NCI-H2227 (cell line): ENCODE data around the gene RAD50.
A peak's percentile ranks its signal among the peaks of the same experiment; 100 is the strongest.
"Not testable (repeated sequence)": the region's sequence is repeated elsewhere in the genome, so short reads cannot be mapped to it uniquely, and the experiment has no call there.

Experiments
- DNase-seq: peaks from one replicate; lab custom pipeline; 2025; ENCODE audit not compliant: unreplicated experiment; lab: John Stamatoyannopoulos, UW

Gene RAD50

DNA sequence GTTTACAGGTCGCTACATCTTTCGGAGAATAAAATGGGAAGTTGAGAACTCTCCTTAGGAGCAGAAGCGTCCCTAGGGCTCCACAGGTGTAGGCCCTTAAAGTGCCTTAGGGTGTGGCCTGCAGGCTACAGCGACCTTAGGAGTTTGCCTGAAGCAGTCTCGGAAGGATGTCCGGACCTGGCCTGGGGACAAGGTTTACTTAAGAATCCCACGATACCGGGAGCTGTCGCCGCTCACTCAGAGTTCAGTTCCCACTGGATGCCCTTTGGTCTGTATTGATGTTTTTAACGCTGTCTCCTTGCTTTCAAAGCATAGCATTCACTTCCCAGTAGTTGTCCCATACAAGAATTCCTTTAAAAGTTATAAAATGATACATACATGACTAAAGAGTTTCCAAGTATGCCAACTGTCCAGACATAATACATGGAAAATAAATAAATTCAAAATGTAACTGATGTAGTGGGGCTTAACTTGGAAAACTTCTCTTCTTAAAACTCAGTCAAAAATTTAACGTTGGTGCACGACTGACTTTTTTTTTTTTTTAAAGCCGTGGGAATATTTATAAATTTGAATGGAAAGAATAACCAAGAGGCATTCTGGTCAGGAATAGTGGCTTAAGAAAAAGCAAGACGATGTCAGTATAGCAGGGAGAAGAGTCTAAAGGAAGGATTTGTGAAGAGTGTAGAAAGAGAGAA lies 848 bp downstream of the RAD50 start:
- DNase-seq: peak; percentile 33

DNA sequence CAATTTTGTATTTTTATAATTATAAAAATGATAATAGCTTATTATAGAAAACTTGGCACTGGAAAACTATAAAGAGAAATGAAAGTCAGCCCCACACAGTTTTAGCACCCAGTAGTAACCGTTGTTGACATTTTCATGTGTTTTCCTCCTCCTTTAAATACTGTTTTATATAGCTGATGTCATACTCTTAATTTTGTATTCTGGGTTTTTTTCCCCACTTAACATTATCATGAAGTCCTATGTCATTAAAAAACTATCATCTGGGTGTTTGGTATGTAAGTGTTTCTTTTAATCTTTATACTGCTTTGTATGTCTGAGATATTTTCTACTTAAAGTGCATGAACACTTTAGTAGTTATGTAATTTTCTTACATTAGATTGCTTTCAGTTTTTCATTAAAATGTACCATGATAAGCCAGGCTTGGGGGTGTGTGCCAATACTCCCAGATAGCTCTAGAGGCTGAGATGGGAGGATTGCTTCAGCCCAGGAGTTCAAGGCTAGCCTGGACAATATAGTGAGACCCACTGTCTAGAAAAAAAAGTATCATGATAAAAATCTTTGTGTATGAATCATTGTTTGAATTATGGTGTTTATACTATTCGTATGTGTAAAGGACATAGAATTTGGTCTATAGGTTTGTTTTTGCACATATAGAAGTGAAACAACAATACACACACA lies 2.7 kb downstream of the RAD50 start:
- DNase-seq: no peak

DNA sequence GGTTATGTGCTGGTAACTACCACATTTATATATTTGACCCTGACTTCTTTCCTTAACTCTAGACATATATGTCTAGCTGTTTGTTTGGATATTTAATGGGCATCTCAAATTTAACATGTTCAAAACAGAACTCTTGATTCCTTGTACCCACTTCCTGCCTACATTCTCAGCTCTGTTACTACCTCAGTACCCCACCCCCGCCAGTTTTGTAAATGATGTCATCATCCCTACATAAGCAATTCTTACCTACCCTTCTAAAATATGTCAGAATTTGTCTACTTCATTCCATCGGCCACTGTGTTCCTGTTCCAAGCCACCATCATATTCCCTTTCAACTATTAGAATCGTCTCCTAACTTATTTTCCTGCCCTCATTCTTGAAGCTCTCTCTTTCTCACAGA lies 4.8 kb downstream of the RAD50 start:
- DNase-seq: no peak

DNA sequence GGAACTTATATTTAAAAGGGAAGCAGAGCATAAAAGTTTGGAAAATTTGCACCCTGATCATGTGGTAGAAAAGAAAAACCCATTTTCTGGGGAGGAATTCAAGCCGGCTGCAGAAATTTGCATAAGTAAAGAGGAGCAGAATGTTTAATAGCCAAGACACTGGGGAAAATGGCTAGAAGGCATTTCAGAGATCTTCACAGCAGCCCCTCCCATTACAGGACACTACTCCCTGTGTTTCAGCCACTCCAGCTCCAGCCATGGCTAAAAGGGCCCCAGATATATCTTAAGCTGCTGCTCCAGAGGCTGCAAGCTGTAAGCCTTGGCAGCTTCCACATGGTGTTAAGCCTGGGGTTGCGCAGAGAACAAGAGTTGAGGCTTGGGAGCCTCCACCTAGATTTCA lies 7.8 kb downstream of the RAD50 start:
- DNase-seq: not testable (repeated sequence)

DNA sequence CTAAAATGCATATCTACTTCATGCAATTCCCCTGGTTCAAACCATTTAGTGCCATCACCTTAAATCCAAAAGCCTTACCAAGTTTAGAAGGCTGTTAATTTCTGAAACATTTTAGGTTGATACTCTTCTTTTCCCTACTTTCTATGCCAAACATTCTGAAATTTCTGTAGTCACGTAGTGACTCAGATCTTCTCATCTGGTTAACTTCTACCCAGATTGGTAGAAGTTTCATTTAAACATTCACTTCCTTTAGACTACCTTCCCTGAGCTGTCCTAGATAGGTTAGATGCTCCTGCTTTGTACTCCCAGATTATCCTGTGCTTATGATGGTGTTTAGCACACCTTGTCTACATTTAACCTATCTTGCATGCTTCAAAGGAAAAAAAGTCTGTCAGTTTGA lies 9.9 kb downstream of the RAD50 start:
- no peak for DNase-seq

DNA sequence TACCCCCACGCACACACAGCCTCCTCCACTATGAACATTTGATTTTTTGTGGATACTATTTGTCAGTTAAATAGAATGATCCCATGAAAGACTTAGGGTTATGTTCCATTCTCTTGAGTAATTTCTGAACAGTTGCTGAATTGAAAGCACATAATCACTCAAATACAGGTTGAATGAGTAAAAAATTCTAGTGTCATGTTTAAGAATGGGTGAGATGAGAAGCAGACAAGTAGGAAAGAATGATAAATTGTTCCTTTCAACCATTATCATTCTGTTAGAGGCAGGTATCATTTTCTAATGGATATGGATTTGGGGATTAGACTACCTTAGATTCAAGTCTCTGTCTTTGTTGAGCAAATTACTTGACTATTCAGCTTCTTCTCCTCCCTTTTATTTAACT lies 19.3 kb downstream of the RAD50 start:
- DNase-seq: no peak

DNA sequence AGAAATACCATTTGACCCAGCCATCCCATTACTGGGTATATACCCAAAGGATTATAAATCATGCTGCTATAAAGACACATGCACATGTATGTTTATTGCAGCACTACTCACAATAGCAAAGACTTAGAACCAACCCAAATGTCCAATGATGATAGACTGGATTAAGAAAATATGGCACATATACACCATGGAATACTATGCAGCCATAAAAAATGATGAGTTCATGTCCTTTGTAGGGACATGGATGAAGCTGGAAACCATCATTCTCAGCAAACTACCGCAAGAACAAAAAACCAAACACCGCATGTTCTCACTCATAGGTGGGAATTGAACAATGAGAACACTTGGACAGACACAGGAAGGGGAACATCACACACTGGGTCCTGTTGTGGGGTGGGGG lies 27.8 kb downstream of the RAD50 start:
- not testable (repeated sequence) for DNase-seq

DNA sequence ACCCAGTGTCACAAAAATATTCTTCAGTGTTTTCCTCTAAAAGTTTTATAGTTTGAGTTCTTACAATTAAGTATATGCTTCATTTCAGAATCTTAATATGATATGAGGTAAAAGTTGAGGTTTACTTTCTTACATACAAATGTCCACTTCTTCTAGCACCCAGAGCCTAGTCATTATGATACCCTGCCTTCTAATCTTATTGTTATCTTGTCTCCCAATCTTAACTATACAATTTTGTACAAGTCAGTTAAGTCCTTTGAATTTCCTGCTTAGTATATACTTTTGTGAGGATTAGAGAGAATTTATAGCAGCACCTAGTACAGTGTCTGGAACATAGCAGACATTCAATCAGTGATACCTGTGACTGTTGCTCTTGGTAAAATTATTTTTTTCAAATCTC lies 29.3 kb downstream of the RAD50 start:
- DNase-seq: no peak

DNA sequence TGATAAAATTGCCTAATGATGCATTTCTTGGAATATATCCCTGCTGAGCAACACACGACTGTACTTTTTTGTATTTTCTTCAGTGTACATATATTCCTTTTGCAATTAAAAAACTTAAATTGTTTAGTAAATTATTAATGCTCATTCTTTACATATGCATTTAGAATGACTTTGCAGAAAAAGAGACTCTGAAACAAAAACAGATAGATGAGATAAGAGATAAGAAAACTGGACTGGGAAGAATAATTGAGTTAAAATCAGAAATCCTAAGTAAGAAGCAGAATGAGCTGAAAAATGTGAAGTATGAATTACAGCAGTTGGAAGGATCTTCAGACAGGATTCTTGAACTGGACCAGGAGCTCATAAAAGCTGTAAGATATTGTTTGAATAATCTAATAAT lies 32.7 kb downstream of the RAD50 start:
- no peak for DNase-seq

DNA sequence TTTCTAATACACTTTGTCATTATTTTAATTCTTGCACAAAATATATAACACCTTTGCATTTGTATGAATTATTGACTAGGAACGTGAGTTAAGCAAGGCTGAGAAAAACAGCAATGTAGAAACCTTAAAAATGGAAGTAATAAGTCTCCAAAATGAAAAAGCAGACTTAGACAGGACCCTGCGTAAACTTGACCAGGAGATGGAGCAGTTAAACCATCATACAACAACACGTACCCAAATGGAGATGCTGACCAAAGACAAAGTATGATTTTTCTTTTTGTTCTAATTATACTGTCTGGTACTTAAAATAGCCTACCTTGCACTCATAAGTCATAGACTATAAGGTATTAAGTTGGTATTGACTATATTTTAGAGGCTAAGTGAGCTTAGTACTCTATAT lies 34.4 kb downstream of the RAD50 start:
- no peak for DNase-seq

DNA sequence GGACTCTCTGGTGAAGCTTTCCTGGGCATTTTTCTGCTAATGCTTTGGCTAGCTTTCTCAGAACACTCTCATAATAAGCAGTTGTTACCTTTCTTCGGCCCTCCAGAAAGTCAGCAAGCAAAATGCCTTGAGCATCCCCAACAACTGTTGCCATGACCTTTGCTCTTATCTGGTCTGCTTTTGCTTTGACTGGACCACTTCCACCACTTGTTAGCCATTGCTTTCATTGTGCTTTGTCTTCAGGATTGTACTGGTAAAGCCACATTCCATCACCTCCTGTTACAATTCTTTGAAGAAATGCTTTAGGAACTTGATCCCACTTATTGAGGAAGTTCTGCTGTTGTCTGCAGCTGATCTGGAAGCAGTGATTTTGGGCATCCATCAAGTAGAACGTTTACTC lies 35.7 kb downstream of the RAD50 start:
- DNase-seq: no peak

DNA sequence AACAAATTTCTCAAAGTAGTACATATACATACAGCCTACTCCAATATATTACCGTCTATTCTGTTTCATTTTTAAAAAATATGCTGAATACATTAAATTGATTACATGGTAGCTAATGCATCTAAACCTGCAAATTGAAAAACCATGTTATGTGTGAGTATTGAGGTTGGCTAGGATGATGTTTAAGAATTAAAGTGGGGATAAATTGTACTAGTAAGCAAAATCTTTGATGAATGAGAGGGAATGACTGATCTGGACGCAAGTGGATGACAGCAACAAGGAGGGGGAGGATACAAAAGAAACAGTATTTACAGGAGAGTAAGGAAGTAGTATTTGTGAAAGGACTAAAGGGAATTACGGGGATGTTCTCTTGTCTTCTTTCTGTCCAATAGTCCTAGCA lies 37.4 kb downstream of the RAD50 start:
- no peak for DNase-seq

DNA sequence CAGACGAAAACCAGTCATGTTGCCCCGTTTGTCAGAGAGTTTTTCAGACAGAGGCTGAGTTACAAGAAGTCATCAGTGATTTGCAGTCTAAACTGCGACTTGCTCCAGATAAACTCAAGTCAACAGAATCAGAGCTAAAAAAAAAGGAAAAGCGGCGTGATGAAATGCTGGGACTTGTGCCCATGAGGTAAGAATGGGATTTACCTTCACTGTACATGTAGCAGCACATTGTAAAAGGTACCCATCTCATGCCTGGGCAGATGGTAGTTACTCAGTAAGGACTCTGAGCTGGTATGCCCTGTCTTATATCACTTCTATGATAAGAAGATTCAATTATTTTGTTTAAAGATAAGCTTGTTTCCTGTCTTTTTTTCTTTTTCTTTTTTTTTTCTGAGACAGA lies 38.8 kb downstream of the RAD50 start:
- DNase-seq: no peak

DNA sequence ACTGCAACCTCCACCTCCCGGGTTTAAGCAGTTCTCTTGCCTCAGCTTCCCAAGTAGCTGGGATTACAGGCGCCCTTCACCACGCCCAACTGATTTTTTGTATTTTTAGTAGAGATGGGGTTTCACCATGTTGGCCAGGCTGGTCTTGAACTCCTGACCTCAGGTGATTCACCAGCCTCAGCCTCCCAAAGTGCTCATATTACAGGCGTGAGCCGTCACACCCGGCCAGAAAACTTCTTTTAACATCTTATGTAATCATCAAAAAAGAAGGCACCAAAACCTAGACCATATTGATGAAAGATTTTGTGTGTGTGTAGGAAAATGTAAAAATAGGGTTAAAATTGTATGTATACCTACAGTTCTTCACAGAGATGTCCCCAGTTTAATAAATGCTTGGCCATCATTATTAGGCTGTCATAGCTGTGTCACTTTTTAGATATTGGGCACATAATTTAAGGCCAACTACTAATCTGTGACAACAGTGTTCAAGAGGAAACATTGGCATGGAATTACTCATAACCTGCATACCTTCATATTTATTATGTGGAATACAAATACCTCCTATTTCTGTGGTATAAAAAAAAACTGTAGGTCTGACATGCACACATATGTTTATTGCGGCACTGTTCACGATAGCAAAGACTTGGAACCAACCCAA lies 44.4 kb downstream of the RAD50 start:
- DNase-seq: no peak

DNA sequence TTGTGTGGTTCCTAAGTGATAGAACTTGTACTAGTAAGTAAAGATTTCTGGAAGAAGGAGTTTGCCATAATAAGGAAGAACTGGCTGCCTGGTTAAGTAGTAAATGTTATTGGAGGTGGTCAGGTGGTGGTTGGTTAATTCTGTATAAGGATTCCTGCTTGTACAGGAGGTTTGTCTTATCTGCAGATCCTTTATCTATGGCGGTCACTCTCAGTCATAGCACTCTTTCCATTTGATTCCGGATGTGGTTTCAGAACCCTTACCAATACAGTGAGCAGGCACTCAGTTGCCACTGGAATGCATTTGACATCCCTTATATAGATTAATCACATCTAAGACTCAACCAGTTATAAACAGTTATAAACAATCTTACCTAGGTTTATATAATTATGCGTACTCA lies 50.3 kb downstream of the RAD50 start:
- DNase-seq: no peak

DNA sequence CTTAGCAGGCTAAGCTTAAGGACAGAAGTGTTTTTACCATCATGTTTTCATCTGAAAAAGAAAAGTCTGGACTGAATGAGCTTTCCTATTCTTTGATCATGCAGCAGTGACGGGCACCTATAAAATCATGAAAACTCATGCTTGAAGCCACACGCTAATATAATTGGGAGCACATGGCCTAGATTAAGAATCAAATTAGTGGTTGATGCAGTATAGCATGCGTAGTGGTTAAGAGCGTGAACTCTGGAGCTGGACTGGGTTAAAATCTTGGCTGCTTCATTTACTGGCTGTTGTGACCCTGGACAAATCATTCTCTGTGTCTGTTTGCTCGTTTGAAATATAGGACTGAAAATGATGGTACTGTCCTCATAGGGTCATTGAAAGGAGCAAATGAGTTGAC lies 51.3 kb downstream of the RAD50 start:
- no peak for DNase-seq

DNA sequence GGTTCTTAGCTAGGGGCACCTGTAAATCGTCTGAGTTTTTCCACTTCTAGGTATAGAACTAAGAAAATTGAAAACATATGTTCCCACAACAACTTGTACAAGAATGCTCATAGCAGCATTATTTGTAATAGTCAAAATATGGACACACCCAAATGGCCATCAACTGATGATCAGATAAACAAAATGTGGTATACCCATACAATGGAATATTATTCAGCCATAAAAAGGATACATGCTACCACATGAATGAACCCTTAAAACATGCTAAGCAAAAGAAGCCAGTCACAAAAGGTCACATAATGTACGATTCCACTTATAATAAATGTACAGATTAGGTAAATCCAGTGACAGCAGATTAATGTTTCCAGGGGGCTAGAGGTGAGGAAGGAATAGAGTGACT lies 55.2 kb downstream of the RAD50 start:
- DNase-seq: no peak

DNA sequence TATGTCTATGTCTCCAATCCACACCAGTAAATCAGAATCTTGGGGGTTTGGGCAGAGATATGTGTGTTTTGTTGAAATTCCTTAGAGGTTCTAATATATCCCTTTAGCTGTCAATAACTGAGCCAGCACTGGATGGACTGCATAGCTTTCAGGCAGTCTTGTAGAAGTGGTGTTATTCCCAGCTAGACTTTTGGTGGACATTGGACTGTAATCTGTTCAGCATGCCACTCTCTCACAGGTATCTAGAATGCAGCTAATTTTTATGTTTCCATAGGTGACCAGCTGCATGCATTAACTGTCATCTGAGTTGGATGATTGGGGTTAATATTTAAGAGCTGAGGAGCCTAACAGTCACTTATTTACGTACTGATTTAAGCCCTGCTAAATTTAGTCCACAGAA lies 56.1 kb downstream of the RAD50 start:
- no peak for DNase-seq

DNA sequence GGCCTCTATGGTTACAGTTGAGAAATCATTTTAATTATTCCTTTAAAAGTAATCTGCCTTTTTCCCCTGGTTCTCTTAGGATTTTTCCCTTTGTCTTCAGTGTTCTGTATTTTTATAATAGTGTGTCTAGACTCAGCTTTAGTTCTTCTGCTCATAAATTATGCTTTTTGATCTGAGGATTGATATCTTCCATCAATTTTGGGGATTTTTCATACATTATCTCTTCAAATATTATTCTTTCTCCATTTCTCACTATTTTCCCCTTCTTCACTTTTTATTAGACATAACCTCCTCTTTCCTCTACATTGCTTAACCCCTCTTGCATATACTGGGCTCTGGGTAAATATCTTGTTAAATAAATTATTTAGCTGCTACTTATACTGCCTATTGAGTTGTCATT lies 64.9 kb downstream of the RAD50 start:
- DNase-seq: no peak

DNA sequence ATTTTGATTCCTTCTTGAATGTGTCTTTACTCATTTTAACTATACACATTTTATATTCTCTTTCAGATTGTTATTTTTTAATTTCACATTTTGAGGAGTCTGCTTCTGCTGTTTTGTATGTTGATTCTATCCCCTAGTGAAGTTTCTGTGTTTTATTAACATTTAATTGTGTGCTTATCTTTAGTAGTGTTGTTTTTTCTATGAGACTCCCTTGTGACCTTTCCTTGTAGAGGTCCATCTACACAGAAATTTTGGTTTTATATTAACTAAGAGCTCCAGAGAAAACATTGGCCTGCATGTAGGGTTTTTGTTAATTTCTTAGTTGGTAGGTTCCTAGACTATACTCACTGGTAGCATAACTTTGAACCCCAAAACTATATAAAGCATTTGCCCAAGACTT lies 65.8 kb downstream of the RAD50 start:
- DNase-seq: no peak

DNA sequence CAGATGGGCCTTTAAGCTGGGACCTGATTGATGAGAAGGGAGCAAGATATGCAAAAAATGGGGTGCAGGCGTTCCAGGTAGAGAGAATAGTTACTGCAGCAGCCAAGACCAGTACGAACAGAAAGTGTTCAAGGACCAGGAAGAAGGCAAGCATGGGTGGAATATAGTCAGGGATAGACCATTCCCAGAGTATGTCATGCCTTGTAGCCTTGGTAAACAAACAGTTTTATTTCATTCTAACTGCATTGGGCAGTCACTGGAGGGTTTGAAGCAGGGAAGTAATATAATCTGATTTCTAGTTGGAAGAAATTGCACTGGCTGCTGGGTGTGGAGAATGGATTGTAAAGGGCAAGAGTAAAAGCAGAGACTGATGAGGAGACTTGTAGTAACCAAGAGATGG lies 70.7 kb downstream of the RAD50 start:
- no peak for DNase-seq

DNA sequence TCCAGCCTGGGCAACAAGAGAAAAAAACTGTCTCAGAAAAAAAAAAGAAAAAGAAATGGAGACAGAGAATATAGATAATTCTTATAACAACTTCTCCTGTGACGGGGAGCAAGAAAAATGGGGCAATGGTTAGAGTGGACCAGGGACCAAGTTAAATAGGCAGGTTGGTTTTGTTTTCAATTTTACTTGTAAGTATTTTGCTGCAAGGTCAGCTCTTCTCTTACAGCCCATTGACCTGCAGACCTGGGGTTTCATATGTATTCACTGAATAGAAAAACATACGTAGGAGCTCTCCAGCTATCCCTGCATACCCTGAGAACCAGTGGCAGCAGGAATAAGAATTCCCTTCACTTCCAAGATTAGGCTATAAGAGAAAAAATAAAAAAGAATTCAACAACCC lies 72.0 kb downstream of the RAD50 start:
- DNase-seq: no peak
